GM18861 (cell line): Measurements from ENCODE around the gene MALAT1.

Experiments
- ATAC-seq: cut with Tn5 transposase; IDR thresholded peaks from one replicate; pipeline ENCODE4 v1.9.1; 2021; ENCODE audit not compliant: unreplicated experiment

MALAT1 gene

DNA sequence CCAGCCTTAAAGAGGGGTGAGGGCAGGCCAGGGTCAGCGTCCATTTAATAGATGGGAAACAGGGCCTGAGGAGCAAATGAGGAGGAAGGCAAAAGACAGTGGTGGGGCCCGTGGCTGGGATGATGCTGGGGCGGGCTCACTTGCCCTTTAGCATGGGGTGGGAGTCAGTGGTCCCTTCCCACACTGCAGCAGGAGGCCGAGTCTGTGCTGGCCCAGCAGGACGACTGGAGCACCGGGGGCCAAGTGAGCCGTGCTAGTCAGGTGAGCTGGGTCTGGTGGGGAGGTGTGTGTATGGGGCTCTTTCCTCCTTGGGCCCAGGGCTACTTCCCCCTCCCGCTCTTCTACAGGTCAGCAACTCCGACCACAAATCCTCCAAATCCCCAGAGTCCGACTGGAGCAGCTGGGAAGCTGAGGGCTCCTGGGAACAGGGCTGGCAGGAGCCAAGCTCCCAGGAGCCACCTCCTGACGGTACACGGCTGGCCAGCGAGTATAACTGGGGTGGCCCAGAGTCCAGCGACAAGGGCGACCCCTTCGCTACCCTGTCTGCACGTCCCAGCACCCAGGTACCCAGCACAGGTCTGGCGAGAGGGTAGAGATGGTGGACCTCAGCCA is 38.9 kb downstream of the MALAT1 start:
- no peak for ATAC-seq

DNA sequence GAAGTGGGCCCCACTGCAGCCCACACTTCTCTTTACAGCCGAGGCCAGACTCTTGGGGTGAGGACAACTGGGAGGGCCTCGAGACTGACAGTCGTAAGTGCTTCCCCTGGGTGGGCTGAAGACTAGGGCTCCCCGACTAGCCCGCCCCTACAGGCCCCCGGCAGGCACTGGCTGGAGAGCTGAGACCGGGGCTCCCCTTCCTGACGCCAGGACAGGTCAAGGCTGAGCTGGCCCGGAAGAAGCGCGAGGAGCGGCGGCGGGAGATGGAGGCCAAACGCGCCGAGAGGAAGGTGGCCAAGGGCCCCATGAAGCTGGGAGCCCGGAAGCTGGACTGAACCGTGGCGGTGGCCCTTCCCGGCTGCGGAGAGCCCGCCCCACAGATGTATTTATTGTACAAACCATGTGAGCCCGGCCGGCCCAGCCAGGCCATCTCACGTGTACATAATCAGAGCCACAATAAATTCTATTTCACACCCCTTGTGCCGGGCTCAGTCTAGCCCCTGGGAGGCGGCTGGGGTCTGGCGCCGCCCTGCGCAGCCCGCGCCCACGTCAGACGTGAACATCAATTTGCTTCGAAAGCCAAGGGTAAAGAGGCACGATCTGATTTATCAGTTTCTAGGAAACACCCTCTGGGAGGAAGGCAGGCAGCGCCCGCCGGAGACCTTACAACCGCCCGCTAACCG is 39.5 kb downstream of the MALAT1 start:
- ATAC-seq = no peak

DNA sequence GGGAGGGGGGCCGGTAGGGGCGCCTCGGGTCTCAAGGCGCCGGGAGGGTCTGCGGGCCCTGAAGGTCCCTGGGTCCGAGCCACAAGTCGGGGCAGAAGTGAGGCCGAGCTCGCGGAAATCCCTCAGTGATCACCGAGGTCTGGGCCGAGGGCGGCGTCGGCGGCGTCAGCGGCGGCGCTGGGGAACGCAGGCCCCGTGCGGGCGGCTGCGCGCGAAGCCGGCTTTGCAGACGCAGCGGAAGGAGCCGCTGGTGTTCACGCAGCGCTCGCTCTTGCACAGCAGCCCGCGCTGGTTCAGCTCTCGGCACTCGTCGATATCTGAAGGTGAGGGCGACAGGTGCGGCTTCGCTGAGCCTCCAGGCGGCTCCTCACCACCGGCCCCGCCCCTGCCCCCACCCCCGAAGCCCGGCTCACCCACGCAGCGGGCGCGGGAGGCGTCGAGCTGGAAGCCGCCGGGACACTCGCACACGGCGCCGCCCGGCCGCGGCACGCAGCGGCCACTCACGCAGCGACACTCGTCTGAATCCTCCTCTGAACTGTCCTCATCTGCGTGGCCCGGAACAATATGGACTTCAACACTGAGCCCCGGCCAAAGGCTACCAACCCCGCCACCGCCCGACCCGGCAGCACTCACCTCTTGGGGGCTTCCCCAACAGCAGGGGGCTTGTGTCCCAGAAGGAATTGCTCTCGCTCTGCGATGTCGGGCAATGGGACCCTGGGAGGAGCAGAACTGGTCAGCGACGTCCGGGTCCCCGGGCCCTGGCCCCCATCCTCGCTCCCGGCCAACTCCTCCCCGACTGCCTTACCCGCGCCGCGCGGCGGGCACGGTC is 40.3 kb downstream of the MALAT1 start:
- no peak for ATAC-seq

DNA sequence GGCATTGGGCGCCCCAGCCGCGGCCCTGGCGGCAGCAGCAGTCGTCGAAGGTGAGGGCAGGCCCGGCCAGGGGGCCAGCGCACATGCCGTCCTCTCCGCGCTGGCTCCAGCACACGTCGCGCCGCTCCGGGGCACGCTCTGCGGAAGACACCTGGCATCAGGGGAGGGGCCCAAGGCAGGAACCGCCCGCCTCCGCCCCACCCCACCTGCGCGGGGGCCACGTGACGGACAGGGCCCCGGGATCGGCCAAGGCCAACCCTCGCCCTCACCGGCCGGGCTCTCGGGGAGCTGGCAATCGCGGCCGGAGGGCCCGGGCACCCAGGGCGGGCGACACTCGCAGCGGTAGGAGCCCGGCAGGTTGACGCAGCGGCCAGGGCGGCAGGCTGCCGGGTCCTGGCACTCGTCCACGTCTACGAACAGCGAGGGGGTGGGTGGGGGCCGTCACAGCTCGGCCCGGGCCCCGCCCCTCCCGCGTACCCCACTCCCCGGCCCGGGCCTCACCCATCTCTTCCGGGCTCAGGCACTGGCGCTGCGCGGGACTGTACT is 41.0 kb downstream of the MALAT1 start:
- peak; percentile 30 for ATAC-seq

DNA sequence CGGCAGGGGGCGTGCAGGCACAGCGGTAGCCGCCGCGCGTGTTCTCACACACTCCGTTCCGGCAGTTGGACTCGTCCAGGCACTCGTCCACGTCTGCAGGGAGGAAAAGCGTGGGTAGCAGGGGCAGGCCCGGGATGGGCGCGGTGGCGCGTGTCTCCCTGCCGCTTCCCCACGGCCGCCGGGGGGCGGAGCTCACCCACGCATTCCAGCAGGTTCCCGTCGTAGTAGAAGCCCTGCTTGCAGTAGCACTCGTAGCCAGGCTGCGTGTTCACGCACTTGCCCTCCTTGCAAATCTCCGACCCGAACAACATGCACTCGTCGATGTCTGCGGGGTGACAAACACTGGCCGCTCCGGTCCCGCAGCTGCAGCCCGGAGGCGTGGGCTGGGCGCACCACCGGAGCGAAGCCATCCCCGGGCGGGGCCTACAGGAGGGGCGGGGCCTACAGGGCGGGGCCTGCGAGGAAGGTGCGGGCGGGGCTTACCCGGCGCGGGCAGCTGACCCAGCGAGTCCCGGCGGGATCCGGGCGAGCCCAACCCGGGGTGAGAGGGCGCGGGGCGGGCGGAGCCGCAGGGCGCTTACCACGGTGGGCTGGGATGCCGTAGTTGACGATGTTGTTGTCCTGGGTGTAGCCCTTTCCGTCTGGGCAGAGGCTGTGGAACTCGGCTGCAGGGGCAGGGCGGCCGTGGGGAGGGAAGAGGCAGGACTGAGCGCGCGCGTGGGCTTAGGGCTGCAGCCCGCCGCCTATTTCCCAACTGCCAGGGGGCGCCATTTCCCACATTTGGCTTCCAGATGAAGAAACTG is 41.6 kb downstream of the MALAT1 start:
- ATAC-seq = peak; percentile 30

DNA sequence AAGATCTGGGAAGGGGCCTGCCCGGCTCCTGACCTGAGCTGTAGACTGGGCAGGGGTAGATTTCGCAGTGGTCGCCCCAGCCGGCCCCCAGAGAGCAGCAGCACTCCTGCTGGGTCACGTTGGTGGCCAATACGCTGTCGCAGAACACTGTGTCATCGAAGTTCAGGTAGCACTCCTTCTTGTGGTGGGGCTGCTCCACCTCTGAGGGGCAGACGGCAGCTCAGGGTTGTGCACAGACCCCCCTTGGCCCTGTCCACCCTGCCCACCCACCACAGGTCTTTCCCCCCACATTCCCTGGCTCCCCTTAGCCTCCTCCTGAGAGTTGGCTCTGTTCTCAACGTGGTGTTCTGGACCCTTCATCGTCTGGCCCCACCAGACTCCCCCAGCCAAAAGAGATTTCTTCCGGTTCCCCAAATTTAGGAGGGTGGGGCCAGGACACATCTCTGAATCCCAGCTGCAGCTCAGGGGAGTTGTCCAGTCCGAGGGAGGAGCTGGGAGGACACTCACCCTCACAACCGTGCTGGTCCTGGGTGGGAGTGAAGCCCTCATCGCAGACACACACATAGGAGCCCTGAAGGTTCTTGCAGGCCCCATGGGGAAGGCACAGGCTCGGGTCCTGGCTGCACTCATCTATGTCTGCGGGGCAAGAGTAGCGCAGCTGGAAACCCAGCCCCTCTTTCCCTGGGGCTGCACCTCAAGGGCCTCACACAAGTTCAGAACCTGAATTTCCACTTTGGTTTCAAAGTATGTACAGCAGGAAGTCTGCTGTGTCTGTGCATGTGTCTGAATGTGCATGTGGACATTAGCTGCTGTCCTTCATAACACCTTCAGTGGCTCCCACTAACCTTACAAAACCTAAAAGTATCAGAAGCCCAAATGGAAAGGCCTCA is 42.5 kb downstream of the MALAT1 start:
- ATAC-seq = no peak

DNA sequence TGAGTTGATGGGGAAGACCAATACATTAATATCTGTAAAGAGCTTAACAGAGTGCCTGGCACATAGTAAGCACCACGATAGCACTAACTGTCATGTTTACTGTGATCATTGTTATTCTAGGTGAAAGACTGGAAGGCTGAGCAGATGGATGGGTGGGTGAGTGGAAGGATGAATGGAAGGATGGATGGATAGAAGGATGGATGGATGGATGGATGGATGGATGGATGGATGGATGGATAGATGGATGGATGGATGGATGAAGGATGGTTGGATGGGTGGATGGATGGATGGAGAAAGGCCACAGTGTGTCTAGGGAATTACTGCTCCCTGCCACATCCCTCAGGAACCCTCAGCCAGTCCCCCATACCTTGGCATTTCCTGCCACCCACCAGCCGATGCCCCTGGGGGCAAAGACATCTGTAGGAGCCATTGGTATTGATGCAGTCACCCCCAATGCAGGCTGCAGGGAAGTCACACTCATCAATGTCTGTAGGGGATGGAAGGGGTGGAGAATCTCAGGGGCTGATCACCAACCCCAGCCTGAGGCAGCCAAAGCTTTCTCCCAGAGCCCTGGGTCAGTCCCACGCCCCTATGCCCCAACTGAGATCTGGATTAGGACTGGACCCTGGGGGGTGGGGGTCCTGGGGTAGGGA is 44.0 kb downstream of the MALAT1 start:
- ATAC-seq = no peak

DNA sequence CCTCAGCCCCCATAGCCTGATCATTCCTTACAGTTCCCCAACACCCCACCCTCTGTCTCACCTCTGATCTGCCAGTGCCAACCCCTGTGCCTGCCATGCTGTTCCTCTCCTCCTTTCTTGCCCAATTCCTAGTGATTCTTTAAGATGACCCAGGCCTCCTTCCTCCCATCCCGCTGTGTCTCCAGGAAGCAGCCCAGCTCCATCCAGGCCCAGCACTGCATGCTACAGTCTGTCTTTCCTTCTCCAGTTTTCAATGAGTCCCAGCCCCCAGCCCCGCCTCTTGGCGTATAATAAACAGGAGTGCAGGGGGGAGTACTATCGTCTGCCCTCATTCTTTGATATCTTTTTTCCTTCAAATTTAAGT is 47.0 kb downstream of the MALAT1 start:
- ATAC-seq = no peak

DNA sequence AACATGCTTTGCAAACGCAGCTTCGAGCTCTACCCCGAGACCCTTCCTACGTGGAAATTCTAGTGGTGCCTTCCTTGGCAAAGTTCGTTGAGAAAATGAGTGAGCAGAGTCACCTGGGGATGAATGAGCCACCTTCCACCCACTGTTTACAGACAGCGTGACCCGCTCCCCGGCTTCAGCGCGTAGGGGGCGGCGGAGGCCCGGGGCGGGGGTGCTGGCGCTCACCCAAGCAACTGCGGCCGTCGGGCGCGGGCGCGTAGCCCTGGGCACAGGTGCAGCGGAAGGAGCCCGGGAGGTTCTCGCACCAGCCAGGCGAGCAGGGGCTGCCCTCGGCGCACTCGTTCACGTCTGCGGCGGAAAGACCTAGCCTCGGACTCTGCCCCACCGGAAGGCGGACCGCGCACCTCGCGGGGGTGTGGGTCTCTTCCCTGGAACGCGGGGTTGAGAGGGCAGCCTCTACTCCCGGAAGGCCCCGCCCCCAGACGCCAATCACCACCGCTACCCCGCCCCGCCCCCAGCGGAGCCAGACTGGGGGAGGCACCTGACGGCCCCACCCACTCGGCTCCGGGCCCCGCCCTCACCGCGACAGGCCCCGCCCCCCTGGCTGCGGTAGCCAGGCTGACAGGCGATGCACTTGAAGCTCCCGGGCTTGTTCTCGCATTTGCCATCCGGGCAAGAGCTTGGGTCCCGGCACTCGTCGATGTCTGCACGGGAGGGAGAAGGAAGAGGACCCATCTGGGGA is 47.5 kb downstream of the MALAT1 start:
- peak; percentile 51 for ATAC-seq

DNA sequence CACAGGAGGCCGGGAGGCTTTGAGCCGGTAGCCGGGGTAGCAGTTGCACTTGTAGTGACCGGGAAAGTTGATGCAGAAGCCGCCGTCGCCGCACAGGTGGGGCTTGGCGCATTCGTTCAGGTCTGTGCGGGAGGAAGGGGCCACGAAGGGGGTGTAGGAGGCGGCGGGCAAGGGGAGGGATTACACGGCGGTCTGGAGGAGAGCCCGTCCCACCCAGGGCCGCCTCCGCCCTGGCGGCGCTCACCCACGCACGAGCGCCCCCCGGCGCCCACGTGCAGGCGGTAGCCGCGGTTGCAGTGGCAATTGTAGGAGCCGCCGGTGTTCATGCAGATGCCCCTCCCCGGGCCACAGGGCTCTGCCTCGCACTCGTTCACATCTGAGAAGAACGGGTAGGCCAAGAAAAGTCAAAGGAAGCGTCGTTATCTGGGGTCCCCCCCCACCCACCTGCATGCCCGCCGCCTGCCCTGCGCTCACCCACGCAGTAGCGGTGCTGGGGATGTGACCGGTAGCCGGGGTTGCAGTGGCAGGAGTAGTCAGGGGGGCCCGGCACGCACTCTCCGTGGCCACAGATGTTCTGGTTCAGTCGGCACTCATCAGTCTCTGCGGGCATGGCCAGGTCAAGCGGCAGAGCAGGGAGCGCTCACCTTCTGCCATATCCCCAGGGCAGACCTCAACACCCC is 48.7 kb downstream of the MALAT1 start:
- no peak for ATAC-seq

DNA sequence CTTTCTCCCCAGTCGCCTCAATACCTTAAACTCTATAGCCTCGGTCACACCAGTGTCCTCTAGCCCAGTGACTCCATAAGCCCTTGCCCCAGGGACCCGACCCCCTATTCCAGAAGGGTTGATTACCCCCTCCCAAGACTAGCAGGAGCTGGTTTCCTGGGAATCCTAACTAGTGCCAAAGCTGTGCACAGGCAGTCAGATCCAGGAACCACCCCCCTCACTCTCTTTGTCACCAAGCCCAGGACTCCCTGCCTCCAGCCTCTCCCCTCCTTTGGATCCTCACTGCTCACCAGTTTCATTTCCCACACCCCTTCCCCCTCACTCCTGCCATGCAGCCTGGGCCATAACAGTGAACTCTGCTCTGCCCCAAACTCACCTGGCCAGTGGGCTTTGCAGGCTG is 49.5 kb downstream of the MALAT1 start:
- no peak for ATAC-seq

DNA sequence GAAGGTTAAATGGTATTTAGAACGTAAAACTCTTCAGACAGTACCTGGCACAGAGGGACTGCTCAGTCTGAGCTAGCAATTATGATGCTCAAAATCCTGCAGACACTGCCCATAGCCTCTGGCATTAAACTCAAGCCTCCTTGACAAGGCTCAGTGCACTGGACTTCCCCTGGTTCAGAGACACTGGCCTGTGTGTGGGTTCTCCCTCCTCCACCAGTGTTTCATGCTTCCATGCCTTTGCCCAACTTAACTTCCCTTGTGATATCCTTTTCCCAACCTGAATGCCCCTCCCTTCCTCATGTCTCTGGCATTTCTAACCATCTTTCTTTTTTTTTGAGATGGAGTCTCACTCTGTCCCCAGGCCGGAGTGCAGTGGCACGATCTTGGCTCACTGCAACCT is 50.3 kb downstream of the MALAT1 start:
- no peak for ATAC-seq

DNA sequence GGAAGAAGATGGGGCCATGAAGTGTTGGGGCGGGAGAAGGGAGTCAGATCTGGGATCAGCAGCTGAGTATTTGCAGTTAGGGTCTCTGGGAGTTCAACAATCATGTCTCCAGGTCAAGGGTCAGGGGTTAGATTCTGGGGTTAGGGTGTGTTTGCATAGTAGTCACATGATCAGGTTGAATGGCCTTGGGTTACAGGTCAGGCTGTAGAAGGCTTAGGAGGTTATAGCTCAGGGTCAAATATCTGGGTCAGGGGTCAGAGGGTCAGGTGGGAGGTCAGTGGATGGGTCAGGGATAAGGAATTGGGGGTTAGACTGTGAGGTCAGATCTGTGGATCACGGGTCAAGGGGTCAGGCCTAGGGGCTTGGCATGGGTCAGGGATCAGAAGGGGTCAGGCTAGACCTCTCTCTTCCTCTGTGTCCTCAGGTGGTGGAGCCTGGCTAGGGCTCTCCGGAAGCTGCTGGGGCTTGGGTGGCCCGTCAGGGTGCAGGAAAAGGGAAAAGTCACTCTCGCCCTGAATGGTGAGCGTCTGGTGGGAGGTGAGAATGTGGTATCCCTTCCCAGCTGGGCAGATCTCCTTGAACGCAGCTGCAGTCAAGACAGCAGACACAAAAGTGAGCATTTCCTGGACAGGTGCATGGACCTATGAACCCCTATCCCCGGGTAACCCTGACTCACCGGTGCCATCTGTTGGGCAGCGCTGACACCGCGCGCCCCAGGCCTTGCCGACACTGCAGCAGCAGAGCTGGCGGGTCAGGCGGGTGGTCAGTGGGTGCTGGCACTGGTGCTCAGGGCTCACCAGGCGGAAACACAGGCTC is 52.9 kb downstream of the MALAT1 start:
- ATAC-seq = peak; percentile 59

DNA sequence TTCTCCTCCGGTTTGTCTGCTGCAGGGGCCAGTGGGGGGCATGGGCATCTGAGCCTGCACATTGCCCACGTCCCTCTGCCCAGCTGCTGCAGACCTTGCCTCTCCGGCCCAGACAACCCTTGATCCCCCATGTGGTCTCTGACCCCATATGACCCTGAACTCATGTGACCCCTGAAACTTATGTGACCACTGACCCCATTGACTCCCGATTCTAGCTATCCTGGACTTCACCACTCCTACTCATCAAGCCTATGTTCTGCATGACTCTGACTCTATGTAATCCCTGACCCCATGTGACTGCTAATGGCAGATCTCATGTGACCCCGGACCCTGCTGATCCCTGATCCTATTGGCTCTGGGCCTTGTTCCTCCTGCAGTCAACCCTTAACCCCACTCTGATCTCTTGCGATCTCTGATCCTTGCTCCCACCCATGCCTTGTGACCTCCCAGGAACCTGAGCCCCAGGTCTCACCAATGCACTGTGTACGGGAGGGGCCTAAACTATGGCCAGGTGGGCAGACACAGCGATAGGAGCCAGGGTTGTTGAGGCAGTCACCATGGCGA is 53.6 kb downstream of the MALAT1 start:
- ATAC-seq = no peak

DNA sequence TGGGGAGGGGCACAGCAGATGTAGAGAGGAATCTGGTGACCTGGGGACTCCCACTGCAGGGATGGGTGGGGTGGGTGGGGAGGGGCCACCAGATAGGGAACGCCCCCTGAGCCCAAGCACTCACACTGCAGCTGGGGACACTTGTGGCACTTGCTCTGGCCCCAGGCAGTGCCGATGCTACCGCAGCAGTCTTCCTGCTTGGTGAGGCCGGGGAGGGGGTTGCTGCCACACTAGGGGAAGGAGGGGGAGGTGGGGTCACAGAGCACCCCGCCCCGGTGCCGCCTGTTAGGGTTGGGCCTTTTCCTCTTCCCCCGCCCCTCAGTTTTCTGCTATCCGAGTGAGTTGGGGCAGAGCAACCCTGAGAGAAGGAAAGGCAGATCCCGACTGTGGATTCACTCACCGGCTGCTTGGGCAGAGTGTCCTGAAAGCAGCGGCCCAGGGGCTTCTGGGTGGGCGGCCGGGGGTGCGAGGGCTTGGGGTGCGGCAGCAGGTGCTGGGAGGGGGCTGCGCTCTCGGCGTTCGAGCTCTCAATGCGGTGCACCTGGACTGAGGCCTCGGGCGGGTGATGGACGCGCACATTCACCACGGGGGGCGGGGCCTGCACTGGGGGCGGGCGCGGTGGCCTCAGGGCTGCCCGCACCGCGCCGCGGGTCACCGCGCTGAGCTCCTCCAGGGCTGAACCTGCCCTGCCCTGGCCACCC is 54.6 kb downstream of the MALAT1 start:
- no peak for ATAC-seq

DNA sequence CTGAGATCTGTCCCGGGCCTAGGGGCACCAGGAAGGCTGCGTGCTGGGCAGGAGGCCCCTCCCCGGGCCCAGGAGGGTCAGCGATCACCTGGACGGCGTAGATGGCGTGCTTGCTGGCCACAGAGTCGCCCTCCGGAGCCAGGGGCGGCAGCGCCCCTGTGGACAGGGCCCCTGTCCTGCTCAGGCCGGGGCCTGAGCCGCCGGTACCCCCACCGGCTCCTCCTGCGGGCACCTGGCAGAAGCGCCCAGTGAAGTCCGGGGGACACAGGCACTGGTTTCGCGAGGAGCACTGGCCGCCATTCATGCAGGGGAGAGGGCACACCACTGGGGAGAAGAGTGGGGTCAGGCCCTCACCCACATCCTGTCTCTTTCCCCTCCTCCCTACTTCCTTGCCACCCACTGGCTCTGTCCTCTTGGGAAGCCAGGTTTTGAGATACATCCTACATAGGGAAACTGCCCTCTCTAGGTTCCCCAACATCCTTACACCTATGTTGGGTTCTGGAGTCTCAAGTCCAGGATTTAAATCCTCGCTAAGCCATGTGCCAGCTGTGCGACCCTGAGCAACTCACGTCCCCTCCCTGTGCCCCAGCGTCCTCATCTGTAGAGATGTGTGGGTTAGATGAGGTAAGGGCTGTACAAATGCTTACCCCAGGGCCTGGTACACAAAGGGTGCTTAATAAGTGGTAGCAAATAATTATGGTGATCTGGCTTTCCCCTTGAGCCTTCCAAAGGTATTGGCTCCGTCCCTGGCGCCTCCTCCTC is 55.4 kb downstream of the MALAT1 start:
- no peak for ATAC-seq
